HCT116 (cell line): Measurements from ENCODE around the gene CKB. TPM values are rescaled to one million over a fixed set of nuclear protein-coding genes. Genes with fewer than 3 reads are reported as not detected.

ENCODE experiments used
- ATAC-seq: fragments of 200-7000 bp; cut with Tn5 transposase; 2 replicates; pipeline ENCODE4 v1.9.1; 2020; ENCODE audit warnings: mild to moderate bottlenecking, moderate library complexity
- BruUV-seq: library from RNA; stranded (reverse); fragments of 400-500 nt; replicated peaks from 2 replicates; lab custom pipeline; 2021; lab: Mats Ljungman, UMichigan
- CTCF ChIA-PET: fragments of 300-600 bp; sonication (Branson Sonifier 250); formaldehyde crosslinking; loops from one replicate; lab custom pipeline; 2021; ENCODE audit warnings: antibody characterized with exemption; lab: Charles Lee
- POLR2A ChIA-PET: fragments of 300-600, 350-600 bp; sonication (Branson Sonifier 250); formaldehyde crosslinking; loops from one replicate; lab custom pipeline; 2021; ENCODE audit warnings: antibody characterized with exemption; lab: Charles Lee
- RAD21 ChIA-PET, 2 experiments: fragments of 300-600 bp; sonication (Branson Sonifier 250); formaldehyde crosslinking; loops; one replicate each; lab custom pipeline; 2023; ENCODE audit warnings: low total read pairs in 2 of 2; ENCODE audit not compliant: uncharacterized antibody in 2 of 2, unreplicated experiment in 2 of 2, low non-redundant PET in 1 of 2; lab: Charles Lee
- DNase-seq: peaks from one replicate; pipeline ENCODE4 v3.0.0-alpha.2; 2010; ENCODE audit warnings: low read depth, low spot score
- H2AFZ ChIP-seq: fragments of 200-600 bp; shearing (Covaris generic), sonication (generic); 2 replicates; pipeline ENCODE4 v1.6.1; 2017; ENCODE audit warnings: low read depth, mixed run types, mixed read lengths, antibody characterized with exemption, low read length; ENCODE audit not compliant: poor library complexity, severe bottlenecking
- H3K27ac ChIP-seq: 2 replicates; pipeline ENCODE4 v1.5.1; 2012; ENCODE audit warnings: low read depth, low read length
- H3K27me3 ChIP-seq: fragments of 200-600 bp; sonication (generic); 2 replicates; pipeline ENCODE4 v1.6.1; 2016; ENCODE audit warnings: mixed run types, low read length, mixed read lengths; ENCODE audit not compliant: insufficient read depth
- H3K36me3 ChIP-seq, 2 experiments: fragments of 200-500 bp in 1 of 2; fragments of 200-600 bp in 1 of 2; sonication (Bioruptor generic) in 1 of 2; sonication (generic) in 1 of 2; 2 replicates each; pipeline versions ENCODE4 v1.5.1 to v1.6.1; 2014 to 2016; ENCODE audit warnings: low read length in 2 of 2, inconsistent platforms in 1 of 2, mixed read lengths in 1 of 2, mixed run types in 1 of 2; ENCODE audit not compliant: insufficient read depth in 2 of 2, control insufficient read depth in 1 of 2
- H3K4me1 ChIP-seq, 2 experiments: fragments of 200-600 bp in 1 of 2; sonication (generic) in 1 of 2; 2 replicates each; pipeline versions ENCODE4 v1.5.1 to v1.6.1; 2012 to 2017; ENCODE audit warnings: low read length in 2 of 2, inconsistent platforms in 1 of 2, mild to moderate bottlenecking in 1 of 2, mixed read lengths in 1 of 2, mixed run types in 1 of 2, moderate library complexity in 1 of 2; ENCODE audit not compliant: insufficient read depth in 2 of 2, control insufficient read depth in 1 of 2
- H3K4me2 ChIP-seq: fragments of 200-600 bp; sonication (generic); 2 replicates; pipeline ENCODE4 v1.6.1; 2017; ENCODE audit warnings: mixed run types, low read length, mixed read lengths
- H3K4me3 ChIP-seq, 2 experiments: fragments of 200-600 bp in 1 of 2; sonication (generic) in 1 of 2; replicated peaks in 1 of 2; 2 replicates each; pipeline ENCODE4 v1.5.1; 2011 to 2016; ENCODE audit warnings: low read length in 2 of 2, control low read depth in 1 of 2, low read depth in 1 of 2, mild to moderate bottlenecking in 1 of 2, mixed read lengths in 1 of 2, mixed run types in 1 of 2
- H3K79me2 ChIP-seq: fragments of 200-600 bp; sonication (generic); 2 replicates; pipeline ENCODE4 v1.6.1; 2017; ENCODE audit warnings: mild to moderate bottlenecking, mixed run types, low read length, moderate library complexity, mixed read lengths; ENCODE audit not compliant: insufficient read depth
- H3K9ac ChIP-seq: fragments of 200-600 bp; sonication (generic); 2 replicates; pipeline ENCODE4 v1.6.1; 2016; ENCODE audit warnings: low read length, mixed read lengths
- H3K9me2 ChIP-seq: fragments of 200-600 bp; sonication (generic), shearing (Covaris generic); 2 replicates; pipeline ENCODE4 v1.6.1; 2017; ENCODE audit warnings: mixed run types, mild to moderate bottlenecking, moderate library complexity; ENCODE audit not compliant: insufficient read depth
- H3K9me3 ChIP-seq, 2 experiments: fragments of 200-500 bp in 1 of 2; fragments of 200-600 bp in 1 of 2; sonication (Bioruptor generic) in 1 of 2; sonication (generic) in 1 of 2; 2 replicates each; pipeline ENCODE4 v1.6.1; 2014 to 2017; ENCODE audit warnings: low read length in 2 of 2, mixed read lengths in 2 of 2, inconsistent platforms in 1 of 2, low read depth in 1 of 2, mild to moderate bottlenecking in 1 of 2, mixed run types in 1 of 2, moderate library complexity in 1 of 2; ENCODE audit not compliant: control insufficient read depth in 1 of 2, insufficient read depth in 1 of 2
- H4K20me1 ChIP-seq: fragments of 200-600 bp; sonication (generic), shearing (Covaris generic); 2 replicates; pipeline ENCODE4 v1.6.1; 2017; ENCODE audit warnings: mixed run types, mild to moderate bottlenecking, moderate library complexity; ENCODE audit not compliant: insufficient read depth
- POLR2A ChIP-seq: IDR thresholded peaks from 2 replicates; pipeline ENCODE4 v1.7.0; 2011; ENCODE audit warnings: borderline replicate concordance; ENCODE audit not compliant: insufficient read depth, insufficient read length; ENCODE audit errors: extremely low read depth
- SIN3A ChIP-seq: IDR thresholded peaks from 2 replicates; pipeline ENCODE4 v1.6.1; 2012; ENCODE audit warnings: low read depth
- SP1 ChIP-seq: IDR thresholded peaks from 2 replicates; pipeline ENCODE4 v1.6.1; 2012; ENCODE audit warnings: low read depth
- intact Hi-C: fragments of 100-400 bp; cut with micrococcal nuclease; formaldehyde crosslinking; loops from 2 replicates; pipeline ENCODE4 v1.10.0; 2022
- total RNA-seq: library from RNA; stranded (reverse); gene quantifications from one replicate; pipeline ENCODE4 v1.2.1, GENCODE V29; 2021; ENCODE audit not compliant: unreplicated experiment
- TF ChIP-seq, protein P1 (sequence below): IDR thresholded peaks from 2 replicates; pipeline ENCODE4 v1.6.1; 2012
- TF ChIP-seq, protein P2 (sequence below): IDR thresholded peaks from 2 replicates; pipeline ENCODE4 v1.6.1; 2012

CKB gene
- total RNA-seq, 1 experiment from 2014 or later, result 605 TPM

DNA sequence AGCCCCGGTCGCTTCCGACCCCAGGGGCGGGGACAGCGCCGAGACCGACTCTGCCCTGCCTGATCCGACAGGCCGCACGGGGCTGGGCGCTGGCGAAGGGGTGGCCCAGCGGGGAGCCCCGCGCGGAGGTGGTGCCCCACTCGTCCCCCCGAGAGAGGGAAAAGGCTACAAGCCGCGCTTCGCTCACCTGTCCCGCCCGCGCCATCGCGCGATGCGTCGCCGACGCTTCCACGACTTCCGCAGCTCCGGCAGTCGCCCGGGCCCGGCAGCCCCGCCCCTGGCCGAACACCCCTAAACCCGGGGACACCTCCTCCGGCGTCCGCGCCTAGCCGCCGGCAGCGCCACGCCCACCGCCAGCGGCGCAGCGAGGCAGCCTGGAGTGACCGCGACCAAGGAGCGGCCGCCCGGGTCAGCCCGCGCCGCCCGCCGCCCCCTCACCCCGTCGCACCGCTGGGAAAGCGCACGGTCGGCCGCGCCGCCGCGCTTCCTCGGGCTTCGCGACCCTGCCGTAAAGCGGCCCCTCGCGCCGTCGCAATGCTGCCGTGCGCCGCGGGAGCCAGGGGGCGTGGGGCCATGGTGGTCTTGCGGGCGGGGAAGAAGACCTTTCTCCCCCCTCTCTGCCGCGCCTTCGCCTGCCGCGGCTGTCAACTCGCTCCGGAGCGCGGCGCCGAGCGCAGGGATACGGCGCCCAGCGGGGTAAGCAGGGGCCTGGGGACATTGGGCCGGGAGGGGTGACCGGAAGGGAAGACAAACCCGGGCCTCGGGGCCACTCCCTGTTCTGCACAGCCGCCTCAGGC lies 40.0 kb upstream of the CKB start, which contains the start of the genes BAG5 and COA8 (continued):
- TF ChIP-seq, protein P1, sequence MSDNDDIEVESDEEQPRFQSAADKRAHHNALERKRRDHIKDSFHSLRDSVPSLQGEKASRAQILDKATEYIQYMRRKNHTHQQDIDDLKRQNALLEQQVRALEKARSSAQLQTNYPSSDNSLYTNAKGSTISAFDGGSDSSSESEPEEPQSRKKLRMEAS, result peak; percentile 57
- TF ChIP-seq POLR2A (peak; percentile 60), SIN3A (peak; percentile 11; the same call in 1 of the 2 replicates)
- TF ChIP-seq, protein P2, sequence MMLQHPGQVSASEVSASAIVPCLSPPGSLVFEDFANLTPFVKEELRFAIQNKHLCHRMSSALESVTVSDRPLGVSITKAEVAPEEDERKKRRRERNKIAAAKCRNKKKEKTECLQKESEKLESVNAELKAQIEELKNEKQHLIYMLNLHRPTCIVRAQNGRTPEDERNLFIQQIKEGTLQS, result no peak

DNA sequence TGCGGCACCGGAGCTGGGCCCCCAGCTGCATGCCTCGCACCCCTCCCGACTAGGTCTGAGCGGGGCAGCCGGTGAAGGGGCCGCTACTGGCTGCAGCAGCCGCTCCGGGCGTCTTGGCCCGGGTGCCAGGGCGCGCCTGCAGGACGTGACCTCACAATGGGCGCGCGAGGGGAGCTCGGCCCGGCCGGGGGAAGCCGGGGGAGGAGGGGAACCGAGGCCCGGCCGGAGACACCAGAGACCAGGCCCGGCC lies 39.5 kb upstream of the CKB start:
- intact Hi-C loops, result no loop called here
- Histone ChIP-seq H4K20me1 (peaks cover 10% of the 10 kb centered on the region; the same call in 1 of the 2 replicates), H3K27me3 (no peaks in the 10 kb centered on the region), H3K9me2 (no peaks in the 10 kb centered on the region), H3K36me3 (peaks cover 13 to 27% of the 10 kb centered on the region in 2 experiments; a peak in 3 of 4 replicates), H3K9me3 (no peaks in the 10 kb centered on the region), H3K4me2 (peak overlapping the region; percentile 75), H3K27ac (peak overlapping the region; percentile 99), H3K9ac (peak overlapping the region; percentile 78), H3K4me3 (peak overlapping the region; percentile 79 to 99), H3K79me2 (peaks cover 86% of the 10 kb centered on the region), H3K4me1 (peaks cover 11 to 18% of the 10 kb centered on the region in 2 experiments), H2AFZ (no peak overlapping the region)
- peak; percentile 26 for ATAC-seq
- POLR2A ChIA-PET, result interaction anchor here (2.0 kb wide), 1 partner anchor 10 kb away, joined by 5 read pairs; no protein-coding TSS in a partner anchor
- DNase-seq, result no peak
- RAD21 ChIA-PET, result no interaction called here
- CTCF ChIA-PET, result interaction anchor here (1.4 kb wide), 1 partner anchor 43 kb away, joined by 4 read pairs; no protein-coding TSS in a partner anchor
- TF ChIP-seq SP1 (no peak), SIN3A (peak; percentile 50; the same call in 1 of the 2 replicates)
- TF ChIP-seq, protein P1, result no peak; the same call in 1 of the 2 replicates
- BruUV-seq, result no TSS peak
